GM10248 (cell line): ENCODE results near the gene TFRC.

Source experiments
- CTCF ChIA-PET: fragments of 300-600 bp; sonication (Branson Sonifier 250); formaldehyde crosslinking; extraction: SDS; loops from one replicate; lab custom pipeline; 2021; ENCODE audit warnings: antibody characterized with exemption; lab: Yijun Ruan, JAX
- POLR2A ChIA-PET: fragments of 350-650 bp; sonication (Branson Sonifier 250); formaldehyde crosslinking; extraction: SDS; loops from one replicate; lab custom pipeline; 2020; ENCODE audit warnings: antibody characterized with exemption; lab: Yijun Ruan, JAX
- DNase-seq: peaks from one replicate; pipeline ENCODE4 v3.0.0; 2012; ENCODE audit errors: extremely low spot score
- TF ChIP-seq, protein P1 (sequence below): IDR thresholded peaks from 2 replicates; pipeline ENCODE4 v1.5.1; 2012; ENCODE audit warnings: mild to moderate bottlenecking, low read depth; ENCODE audit errors: extremely low read depth, missing control alignments, control extremely low read depth

The TFRC gene

DNA sequence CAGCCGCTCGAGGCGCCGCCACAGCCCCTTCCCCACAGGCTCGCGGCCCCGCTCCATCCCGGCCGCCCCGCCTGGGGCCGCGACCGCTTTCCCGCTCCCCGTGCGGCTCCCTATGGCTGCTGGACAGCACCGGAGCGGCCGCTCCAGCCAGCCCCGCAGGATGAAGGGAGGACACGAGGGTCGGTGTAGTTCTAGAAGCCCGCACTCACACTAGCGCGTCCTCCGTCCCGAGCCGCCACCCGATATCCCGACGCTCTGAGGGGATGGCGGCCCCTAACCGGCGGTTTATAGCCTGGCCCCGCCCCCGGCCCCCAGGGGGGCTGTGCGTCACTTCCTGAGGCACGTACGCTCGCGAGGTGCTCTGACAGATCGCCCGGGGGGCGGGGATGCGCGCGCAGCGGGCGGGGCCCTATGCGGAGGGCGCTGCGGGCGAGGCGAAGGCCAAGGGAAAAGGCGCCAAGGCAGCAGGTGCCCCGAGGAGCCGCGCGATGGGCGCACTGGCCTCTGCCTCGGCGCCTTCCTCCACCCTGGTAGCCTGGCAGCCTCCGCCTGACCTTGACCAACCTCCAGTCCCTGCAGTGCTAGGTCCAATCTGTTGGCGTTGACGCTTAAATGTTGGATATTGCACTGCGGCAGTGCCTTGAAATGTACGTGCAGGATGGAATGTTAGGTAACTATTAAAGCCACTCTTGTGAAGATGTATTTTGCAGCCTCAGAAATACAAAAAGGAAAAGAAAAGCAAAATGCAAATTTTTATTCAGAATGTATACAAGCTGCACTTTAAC lies at the start of gene TFRC:
Gene TFRC, minus strand, starts transcription at position 257 of the 785 bp plus-strand sequence. CDS start 4,991 bp downstream, outside the sequence.
- TF ChIP-seq, protein P1, sequence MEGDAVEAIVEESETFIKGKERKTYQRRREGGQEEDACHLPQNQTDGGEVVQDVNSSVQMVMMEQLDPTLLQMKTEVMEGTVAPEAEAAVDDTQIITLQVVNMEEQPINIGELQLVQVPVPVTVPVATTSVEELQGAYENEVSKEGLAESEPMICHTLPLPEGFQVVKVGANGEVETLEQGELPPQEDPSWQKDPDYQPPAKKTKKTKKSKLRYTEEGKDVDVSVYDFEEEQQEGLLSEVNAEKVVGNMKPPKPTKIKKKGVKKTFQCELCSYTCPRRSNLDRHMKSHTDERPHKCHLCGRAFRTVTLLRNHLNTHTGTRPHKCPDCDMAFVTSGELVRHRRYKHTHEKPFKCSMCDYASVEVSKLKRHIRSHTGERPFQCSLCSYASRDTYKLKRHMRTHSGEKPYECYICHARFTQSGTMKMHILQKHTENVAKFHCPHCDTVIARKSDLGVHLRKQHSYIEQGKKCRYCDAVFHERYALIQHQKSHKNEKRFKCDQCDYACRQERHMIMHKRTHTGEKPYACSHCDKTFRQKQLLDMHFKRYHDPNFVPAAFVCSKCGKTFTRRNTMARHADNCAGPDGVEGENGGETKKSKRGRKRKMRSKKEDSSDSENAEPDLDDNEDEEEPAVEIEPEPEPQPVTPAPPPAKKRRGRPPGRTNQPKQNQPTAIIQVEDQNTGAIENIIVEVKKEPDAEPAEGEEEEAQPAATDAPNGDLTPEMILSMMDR, result no peak
- peak; percentile 100 for DNase-seq
- ChIA-PET POLR2A (interaction anchor here (0.6 kb wide), 1 partner anchor 206 kb away, joined by 3 read pairs; the partner anchor contains the start of gene PCYT1A), CTCF (interaction anchor here (1.1 to 2.9 kb wide), 3 partner anchors 9 to 98 kb away, joined by 3 to 9 read pairs (median 5); no protein-coding TSS in a partner anchor)

DNA sequence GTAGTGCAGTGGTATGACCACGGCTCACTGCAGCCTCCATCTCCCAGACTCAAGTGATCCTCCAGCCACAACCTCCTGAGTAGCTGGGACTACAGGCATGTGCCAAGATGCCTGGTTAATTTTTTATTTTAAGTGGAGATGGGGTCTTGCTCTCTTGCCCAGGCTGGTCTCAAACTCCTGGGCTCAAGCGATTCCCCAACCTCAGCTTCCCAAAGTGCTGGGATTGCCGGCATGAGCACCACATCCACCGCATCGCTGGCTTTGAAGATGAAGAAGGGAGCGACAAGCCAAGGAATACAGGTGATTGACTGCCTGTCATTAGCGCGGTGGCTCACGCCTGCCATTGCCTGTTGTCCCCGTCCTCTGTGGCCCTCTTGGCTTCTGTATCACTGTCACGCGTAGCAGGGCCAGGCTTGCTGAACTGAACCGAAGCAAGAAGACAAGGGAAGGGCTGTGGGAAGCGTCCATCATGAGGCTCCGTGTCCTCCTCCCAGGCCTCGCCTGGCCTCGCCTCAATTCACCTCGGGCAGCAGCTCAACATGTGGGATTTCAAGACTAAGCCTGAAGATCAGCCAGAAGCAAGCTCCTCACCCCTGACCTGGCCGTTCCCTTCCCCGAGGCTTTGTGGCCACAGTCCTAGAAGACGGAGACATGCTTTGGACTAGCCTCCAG lies 46.4 kb upstream of the TFRC start:
- ChIA-PET CTCF (interaction anchor here (1.0 to 2.2 kb wide), 4 partner anchors 11 to 52 kb away, joined by 3 to 7 read pairs (median 4); no protein-coding TSS in a partner anchor), POLR2A (no interaction called here)
- no peak for DNase-seq
- TF ChIP-seq, protein P1, result no peak

DNA sequence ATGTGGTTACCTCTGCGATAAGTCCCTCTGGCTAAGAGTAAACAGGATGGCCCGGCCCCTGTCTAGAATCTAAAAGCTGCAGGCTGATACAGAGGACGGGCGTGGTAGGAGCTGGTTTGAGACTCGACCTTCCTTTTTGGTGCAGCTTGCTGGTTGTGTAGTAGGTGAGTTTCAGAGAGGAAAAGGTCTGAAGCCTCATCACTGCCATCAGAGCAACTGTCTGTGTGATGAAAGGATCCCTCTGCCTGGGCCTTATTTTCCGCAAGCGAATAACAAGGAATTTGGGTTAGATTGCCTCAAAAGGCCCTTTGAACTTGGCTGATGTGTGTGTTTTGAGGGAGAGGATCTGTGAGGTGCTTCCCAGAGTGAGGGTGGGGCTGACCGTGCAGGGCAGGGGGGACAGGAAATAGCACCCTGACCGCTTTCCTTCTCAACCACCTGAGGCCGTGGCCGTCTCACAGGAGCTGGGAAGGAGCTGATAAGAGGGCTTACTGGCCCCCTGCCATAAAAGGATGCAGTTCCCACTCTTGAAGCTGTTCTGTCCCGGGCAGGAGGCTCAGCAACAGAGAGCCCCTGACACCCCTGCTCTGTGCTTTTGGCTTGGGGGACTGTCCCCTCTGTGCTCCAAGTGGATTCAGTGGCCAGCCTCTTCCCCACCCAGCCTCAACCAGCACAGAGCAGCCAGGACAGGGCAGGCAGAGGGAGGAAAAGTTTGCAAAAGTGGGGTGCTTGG lies 45.6 kb upstream of the TFRC start:
- TF ChIP-seq, protein P1, result no peak
- ChIA-PET CTCF (interaction anchor here (1.0 to 2.2 kb wide), 6 partner anchors 9 to 65 kb away, joined by 3 to 7 read pairs (median 4); no protein-coding TSS in a partner anchor), POLR2A (no interaction called here)
- no peak for DNase-seq

DNA sequence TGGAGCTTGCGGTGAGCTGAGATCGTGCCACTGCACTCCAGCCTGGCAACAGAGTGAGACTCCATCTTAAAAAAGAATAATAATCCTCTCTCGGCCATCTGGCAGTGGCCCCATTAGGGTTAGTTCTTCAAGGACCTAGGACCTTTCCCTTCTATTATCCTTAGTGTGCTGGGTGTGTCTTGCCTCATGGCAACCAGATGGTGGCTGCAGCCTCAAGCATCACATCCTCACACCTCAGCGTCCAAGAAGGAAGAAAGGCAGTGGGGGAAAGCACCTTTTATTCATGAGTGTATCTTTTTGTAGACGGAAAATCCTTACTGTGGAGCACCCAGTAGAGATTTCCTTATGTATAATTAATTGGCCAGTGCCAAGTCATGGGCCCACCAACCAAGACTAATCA lies 42.7 kb upstream of the TFRC start:
- POLR2A ChIA-PET, result no interaction called here
- CTCF ChIA-PET, result interaction anchor here (1.7 kb wide), 1 partner anchor 72 kb away, joined by 3 read pairs; no protein-coding TSS in a partner anchor
- DNase-seq, result no peak
- TF ChIP-seq, protein P1, result no peak

DNA sequence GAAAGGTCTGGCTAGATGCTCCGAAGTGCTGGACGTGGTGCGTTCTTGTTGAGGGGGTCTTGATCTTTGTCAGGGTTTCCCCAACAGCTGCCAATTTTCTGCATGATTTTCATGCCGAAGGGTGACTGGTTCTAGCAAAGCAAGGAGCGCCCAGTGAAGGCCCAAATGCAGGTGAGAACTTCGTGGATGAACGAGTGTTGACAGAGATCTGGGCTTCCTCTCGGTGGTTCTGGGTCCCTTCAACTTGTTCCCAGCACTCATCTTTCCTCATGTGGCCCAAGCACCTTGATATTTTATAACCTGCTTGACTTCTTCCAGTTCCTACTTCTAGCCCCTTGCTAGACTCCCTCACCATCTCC lies 40.8 kb upstream of the TFRC start:
- TF ChIP-seq, protein P1, result no peak
- ChIA-PET POLR2A (no interaction called here), CTCF (interaction anchor here (0.9 to 2.4 kb wide), 3 partner anchors 10 to 74 kb away, joined by 3 to 9 read pairs (median 5); no protein-coding TSS in a partner anchor)
- DNase-seq, result no peak

DNA sequence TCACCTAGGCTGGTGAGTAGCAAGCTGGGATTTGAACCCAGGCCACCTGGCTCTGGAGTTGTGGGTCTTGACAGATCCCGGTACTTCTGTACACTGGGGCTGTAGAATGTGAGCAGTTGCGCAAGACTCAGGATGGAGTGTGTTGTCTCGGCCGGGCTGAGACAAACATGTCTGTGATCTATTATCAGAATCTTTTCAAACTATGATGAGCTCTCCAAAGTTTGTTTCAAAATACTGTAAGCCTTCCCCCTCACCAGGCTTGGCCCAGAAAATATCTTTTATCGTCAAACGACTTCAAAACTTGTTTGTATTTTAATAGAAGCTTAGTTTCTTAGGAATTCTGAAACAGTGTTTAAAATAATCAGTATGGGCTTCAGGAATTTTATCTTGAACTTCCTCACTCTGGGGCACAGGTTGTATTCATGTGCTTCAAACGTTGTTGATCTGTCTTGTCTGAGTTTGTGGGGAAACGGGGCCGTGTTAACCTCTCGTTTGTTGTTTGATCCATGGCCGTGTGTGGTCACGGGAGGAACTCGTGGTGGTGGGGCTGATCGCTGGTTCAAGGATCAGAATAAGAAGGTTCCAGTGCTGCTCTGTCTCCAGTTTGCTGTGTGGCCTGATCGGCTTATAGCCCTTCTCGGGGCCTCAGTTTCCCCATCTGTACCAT lies 40.3 kb upstream of the TFRC start:
- no peak for DNase-seq
- ChIA-PET POLR2A (no interaction called here), CTCF (interaction anchor here (0.9 to 2.4 kb wide), 4 partner anchors 10 to 74 kb away, joined by 3 to 9 read pairs (median 4); no protein-coding TSS in a partner anchor)
- TF ChIP-seq, protein P1, result no peak
